ENCODE results near the gene SCP2.

- TF ChIP-seq, protein P1, sequence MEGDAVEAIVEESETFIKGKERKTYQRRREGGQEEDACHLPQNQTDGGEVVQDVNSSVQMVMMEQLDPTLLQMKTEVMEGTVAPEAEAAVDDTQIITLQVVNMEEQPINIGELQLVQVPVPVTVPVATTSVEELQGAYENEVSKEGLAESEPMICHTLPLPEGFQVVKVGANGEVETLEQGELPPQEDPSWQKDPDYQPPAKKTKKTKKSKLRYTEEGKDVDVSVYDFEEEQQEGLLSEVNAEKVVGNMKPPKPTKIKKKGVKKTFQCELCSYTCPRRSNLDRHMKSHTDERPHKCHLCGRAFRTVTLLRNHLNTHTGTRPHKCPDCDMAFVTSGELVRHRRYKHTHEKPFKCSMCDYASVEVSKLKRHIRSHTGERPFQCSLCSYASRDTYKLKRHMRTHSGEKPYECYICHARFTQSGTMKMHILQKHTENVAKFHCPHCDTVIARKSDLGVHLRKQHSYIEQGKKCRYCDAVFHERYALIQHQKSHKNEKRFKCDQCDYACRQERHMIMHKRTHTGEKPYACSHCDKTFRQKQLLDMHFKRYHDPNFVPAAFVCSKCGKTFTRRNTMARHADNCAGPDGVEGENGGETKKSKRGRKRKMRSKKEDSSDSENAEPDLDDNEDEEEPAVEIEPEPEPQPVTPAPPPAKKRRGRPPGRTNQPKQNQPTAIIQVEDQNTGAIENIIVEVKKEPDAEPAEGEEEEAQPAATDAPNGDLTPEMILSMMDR (IDR thresholded peaks at IDR 0.05; ENCODE audit: low read depth, low read length, poor library complexity, severe bottlenecking): no peak
- TF ChIP-seq EZH2phosphoT487 (IDR thresholded peaks at IDR 0.05; ENCODE audit: borderline replicate concordance, low read length): no peak
These were observed 160.5 kb downstream of the SCP2 start for GRCh38 chr1:53087332-53088285.

Data from DOHH2 (cell line).